ENCODE results near the gene GJC2. TPM values are rescaled to one million over a fixed set of nuclear protein-coding genes. Genes with fewer than 3 reads are reported as not detected.

Gene GJC2
- total and polyA plus RNA-seq, 4 donors: 0.10 to 0.79 (median 0.25) TPM; not detected in 1

DNA sequence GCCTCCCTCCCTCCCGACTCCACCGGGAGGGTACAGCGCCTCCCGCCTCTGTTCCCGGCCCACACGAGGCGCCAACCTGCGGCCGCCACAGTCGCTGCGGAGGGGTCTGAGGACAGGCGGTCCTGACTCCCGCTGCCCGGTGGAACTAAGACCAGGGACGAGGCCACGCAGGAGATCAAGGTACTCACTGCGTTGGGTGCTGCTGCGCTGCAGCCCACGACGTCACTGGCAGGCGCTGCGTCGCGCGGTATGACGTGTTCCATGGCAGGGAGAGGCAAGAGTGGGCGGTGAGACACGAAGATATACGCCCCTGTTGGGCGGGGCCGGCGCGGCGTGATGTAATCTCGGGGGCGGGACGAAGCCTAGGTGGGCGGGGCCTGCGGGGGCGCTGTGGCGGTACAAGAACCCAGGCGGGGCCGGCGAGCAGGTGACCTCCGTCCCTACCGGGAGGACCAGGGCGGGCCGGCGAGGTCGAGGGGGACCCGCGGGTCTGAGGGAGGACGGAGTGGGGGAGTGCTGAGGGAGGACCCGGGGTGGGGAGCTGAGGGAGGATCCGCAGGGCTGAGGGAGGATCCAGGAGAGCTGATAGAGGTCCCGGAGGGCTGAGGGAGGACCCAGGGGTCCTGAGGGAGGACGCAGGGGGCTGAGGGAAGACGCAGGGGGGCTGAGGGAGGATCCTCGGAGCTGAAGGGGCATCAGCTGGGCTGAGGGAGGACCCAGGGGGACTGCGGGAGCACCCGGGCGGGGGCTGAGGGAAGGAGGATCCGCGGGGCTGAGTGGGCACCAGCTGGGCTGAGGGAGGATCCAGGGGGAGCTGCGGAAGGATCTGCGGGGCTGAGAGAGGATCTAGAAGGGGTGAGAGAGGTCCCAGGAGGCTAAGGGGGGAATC, 40.4 kb upstream of the GJC2 start, which contains the start of gene MRPL55:
MRPL55 (minus strand) TSS at position 227 of the 889 bp plus-strand sequence. CDS start 1,039 bp downstream, outside the sequence.
- Histone ChIP-seq H3K4me3 (ENCODE audit: low read depth in 1 of 3, low read length in 3 of 3) (peak within 1 kb of the TSS; percentile 68 to 99 (median 89)), H3K36me3 (ENCODE audit: control insufficient read depth in 4 of 4, insufficient read depth in 3 of 4, low read depth in 1 of 4, low read length in 3 of 4) (peaks cover 0 to 15% (median 10%) of the 10 kb centered on the region in 4 donors), H3K9me3 (ENCODE audit: control insufficient read depth in 4 of 4, low read length in 3 of 4) (no peaks in the 10 kb centered on the region), H3K27ac (ENCODE audit: low read depth in 1 of 2, low read length in 2 of 2) (peak within 1 kb of the TSS; percentile 70 to 91), H3K27me3 (ENCODE audit: control insufficient read depth in 4 of 4, insufficient read depth in 4 of 4, low read length in 3 of 4) (no peaks in the 10 kb centered on the region), H3K9ac (ENCODE audit: low read depth in 1 of 2, low read length in 2 of 2) (peak within 1 kb of the TSS; percentile 86 to 98), H3K4me1 (ENCODE audit: control insufficient read depth in 4 of 4, insufficient read depth in 4 of 4, low read length in 3 of 4) (peaks cover 3 to 30% (median 22%) of the 10 kb centered on the region in 4 donors)
- peak; percentile 100 for DNase-seq (ENCODE audit: low spot score)
- 1% methylated on average over 66 of the region's 66 CpGs for WGBS
- TF ChIP-seq GABPA (IDR thresholded peaks at IDR 0.05 in 1 of 2, conservative IDR thresholded peaks at IDR 0.05 in 1 of 2) (peak in 1 of 2 donors; percentile 59), RAD21 (IDR thresholded peaks at IDR 0.05) (no peak), FOXA1 (IDR thresholded peaks at IDR 0.05) (no peak), SP1 (IDR thresholded peaks at IDR 0.05) (peak; percentile 91), FOXA2 (IDR thresholded peaks at IDR 0.05) (no peak), NR2F2 (IDR thresholded peaks at IDR 0.05) (no peak), RXRA (IDR thresholded peaks at IDR 0.05) (peak in 1 of 2 donors; percentile 38), EGR1 (IDR thresholded peaks at IDR 0.05; ENCODE audit: low read depth in 2 of 2) (peak; percentile 97 to 99), YY1 (IDR thresholded peaks at IDR 0.05) (peak; percentile 87), HNF4G (IDR thresholded peaks at IDR 0.05) (no peak), HNF4A (conservative IDR thresholded peaks at IDR 0.05) (peak; percentile 3 to 57), JUND (IDR thresholded peaks at IDR 0.05) (peak in 1 of 2 donors; percentile 49)
- TF ChIP-seq, protein P1, sequence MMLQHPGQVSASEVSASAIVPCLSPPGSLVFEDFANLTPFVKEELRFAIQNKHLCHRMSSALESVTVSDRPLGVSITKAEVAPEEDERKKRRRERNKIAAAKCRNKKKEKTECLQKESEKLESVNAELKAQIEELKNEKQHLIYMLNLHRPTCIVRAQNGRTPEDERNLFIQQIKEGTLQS (IDR thresholded peaks at IDR 0.05): peak; percentile 85
- TF ChIP-seq, protein P2, sequence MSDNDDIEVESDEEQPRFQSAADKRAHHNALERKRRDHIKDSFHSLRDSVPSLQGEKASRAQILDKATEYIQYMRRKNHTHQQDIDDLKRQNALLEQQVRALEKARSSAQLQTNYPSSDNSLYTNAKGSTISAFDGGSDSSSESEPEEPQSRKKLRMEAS (IDR thresholded peaks at IDR 0.05): no peak
- TF ChIP-seq, protein P3, sequence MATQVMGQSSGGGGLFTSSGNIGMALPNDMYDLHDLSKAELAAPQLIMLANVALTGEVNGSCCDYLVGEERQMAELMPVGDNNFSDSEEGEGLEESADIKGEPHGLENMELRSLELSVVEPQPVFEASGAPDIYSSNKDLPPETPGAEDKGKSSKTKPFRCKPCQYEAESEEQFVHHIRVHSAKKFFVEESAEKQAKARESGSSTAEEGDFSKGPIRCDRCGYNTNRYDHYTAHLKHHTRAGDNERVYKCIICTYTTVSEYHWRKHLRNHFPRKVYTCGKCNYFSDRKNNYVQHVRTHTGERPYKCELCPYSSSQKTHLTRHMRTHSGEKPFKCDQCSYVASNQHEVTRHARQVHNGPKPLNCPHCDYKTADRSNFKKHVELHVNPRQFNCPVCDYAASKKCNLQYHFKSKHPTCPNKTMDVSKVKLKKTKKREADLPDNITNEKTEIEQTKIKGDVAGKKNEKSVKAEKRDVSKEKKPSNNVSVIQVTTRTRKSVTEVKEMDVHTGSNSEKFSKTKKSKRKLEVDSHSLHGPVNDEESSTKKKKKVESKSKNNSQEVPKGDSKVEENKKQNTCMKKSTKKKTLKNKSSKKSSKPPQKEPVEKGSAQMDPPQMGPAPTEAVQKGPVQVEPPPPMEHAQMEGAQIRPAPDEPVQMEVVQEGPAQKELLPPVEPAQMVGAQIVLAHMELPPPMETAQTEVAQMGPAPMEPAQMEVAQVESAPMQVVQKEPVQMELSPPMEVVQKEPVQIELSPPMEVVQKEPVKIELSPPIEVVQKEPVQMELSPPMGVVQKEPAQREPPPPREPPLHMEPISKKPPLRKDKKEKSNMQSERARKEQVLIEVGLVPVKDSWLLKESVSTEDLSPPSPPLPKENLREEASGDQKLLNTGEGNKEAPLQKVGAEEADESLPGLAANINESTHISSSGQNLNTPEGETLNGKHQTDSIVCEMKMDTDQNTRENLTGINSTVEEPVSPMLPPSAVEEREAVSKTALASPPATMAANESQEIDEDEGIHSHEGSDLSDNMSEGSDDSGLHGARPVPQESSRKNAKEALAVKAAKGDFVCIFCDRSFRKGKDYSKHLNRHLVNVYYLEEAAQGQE (IDR thresholded peaks at IDR 0.05): peak; percentile 83
- TF ChIP-seq, protein P4, sequence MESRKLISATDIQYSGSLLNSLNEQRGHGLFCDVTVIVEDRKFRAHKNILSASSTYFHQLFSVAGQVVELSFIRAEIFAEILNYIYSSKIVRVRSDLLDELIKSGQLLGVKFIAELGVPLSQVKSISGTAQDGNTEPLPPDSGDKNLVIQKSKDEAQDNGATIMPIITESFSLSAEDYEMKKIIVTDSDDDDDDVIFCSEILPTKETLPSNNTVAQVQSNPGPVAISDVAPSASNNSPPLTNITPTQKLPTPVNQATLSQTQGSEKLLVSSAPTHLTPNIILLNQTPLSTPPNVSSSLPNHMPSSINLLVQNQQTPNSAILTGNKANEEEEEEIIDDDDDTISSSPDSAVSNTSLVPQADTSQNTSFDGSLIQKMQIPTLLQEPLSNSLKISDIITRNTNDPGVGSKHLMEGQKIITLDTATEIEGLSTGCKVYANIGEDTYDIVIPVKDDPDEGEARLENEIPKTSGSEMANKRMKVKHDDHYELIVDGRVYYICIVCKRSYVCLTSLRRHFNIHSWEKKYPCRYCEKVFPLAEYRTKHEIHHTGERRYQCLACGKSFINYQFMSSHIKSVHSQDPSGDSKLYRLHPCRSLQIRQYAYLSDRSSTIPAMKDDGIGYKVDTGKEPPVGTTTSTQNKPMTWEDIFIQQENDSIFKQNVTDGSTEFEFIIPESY (IDR thresholded peaks at IDR 0.05): no peak
